HEK293 (cell line): ENCODE measurements around the gene PANX2.

ENCODE experiments used
- ATF2 ChIP-seq: fragments of 450-650 bp; formaldehyde crosslinking; IDR thresholded peaks from 2 replicates; pipeline ENCODE4 v1.5.1; 2016; ENCODE audit warnings: missing biosample characterization, missing genetic modification characterization, low read depth
- CTCF ChIP-seq: fragments of 450-650 bp; formaldehyde crosslinking; IDR thresholded peaks from 2 replicates; pipeline ENCODE4 v1.5.1; 2016; ENCODE audit warnings: missing biosample characterization, missing genetic modification characterization
- TCF7L2 ChIP-seq: IDR thresholded peaks from 2 replicates; pipeline ENCODE4 v1.6.1; 2011; ENCODE audit warnings: low read depth, mild to moderate bottlenecking, inconsistent platforms, low read length, moderate library complexity, borderline replicate concordance
- ZBTB21 ChIP-seq: fragments of 450-650 bp; formaldehyde crosslinking; IDR thresholded peaks from 2 replicates; pipeline ENCODE4 v1.5.1; 2017; ENCODE audit warnings: missing biosample characterization, missing genetic modification characterization
- ZBTB7A ChIP-seq: fragments of 450-650 bp; formaldehyde crosslinking; IDR thresholded peaks from 2 replicates; pipeline ENCODE4 v1.5.1; 2016; ENCODE audit warnings: low read depth, missing biosample characterization, missing genetic modification characterization
- ZNF121 ChIP-seq: fragments of 450-650 bp; formaldehyde crosslinking; IDR thresholded peaks from 2 replicates; pipeline ENCODE4 v1.5.1; 2016; ENCODE audit warnings: missing biosample characterization, missing genetic modification characterization
- ZNF174 ChIP-seq: fragments of 450-650 bp; formaldehyde crosslinking; IDR thresholded peaks from 2 replicates; pipeline ENCODE4 v1.5.0; 2017; ENCODE audit warnings: missing biosample characterization, mild to moderate bottlenecking, missing genetic modification characterization
- ZNF292 ChIP-seq: fragments of 450-650 bp; formaldehyde crosslinking; IDR thresholded peaks from 2 replicates; pipeline ENCODE4 v1.5.1; 2016; ENCODE audit warnings: low read depth, missing biosample characterization, missing genetic modification characterization, borderline replicate concordance
- ZNF518A ChIP-seq: fragments of 450-650 bp; formaldehyde crosslinking; conservative IDR thresholded peaks from 2 replicates; pipeline ENCODE4 v1.5.1; 2016; ENCODE audit warnings: low read depth, missing biosample characterization, missing genetic modification characterization
- ZNF623 ChIP-seq: fragments of 450-650 bp; formaldehyde crosslinking; IDR thresholded peaks from 2 replicates; pipeline ENCODE4 v1.5.1; 2016; ENCODE audit warnings: missing biosample characterization, missing genetic modification characterization
- ZNF777 ChIP-seq: fragments of 450-650 bp; formaldehyde crosslinking; IDR thresholded peaks from 2 replicates; pipeline ENCODE4 v1.5.1; 2017; ENCODE audit warnings: missing biosample characterization, missing genetic modification characterization, borderline replicate concordance
- TF ChIP-seq, protein P1 (sequence below): fragments of 450-650 bp; formaldehyde crosslinking; IDR thresholded peaks from 2 replicates; pipeline ENCODE4 v1.5.1; 2016; ENCODE audit warnings: missing biosample characterization, missing genetic modification characterization, borderline replicate concordance

DNA sequence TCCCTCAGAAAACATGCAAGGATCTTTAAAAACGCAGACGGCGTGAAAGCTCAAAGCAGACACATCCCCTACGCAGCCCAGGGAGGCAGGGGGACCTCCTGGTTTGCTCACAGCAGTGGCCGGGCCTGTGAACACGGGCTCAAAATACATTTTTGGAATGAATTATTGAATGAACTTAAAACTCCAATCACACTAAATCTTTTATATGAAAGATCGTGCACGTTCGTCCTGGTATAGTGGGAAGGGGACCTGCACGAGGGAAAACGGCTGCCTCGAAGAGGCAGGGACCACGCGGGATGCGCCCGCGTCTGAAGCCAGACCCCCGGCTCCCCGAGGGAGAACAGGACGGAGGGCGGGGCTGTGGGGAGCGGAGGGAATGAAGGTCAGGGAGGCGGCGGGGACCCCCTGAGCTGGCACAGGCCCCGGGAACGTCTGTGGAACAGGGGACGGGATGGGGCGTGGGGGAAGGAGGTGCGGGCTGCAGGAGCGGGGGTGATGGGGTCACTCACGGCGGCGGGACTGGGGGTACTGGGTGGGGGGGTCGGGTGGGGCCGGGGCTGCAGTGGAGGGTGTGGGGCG, 1.3 kb upstream of the PANX2 start:
- TF ChIP-seq TCF7L2 (no peak), ZBTB21 (tag by site-specific recombination) (no peak), ATF2 (tag by site-specific recombination) (no peak), CTCF (no peak), ZBTB7A (tag by site-specific recombination) (no peak), ZNF518A (tag by site-specific recombination) (no peak), ZNF623 (tag by site-specific recombination) (no peak), ZNF121 (no peak), ZNF777 (tag by site-specific recombination) (no peak), ZNF292 (tag by site-specific recombination) (no peak), ZNF174 (tag by site-specific recombination) (no peak)
- TF ChIP-seq, protein P1, sequence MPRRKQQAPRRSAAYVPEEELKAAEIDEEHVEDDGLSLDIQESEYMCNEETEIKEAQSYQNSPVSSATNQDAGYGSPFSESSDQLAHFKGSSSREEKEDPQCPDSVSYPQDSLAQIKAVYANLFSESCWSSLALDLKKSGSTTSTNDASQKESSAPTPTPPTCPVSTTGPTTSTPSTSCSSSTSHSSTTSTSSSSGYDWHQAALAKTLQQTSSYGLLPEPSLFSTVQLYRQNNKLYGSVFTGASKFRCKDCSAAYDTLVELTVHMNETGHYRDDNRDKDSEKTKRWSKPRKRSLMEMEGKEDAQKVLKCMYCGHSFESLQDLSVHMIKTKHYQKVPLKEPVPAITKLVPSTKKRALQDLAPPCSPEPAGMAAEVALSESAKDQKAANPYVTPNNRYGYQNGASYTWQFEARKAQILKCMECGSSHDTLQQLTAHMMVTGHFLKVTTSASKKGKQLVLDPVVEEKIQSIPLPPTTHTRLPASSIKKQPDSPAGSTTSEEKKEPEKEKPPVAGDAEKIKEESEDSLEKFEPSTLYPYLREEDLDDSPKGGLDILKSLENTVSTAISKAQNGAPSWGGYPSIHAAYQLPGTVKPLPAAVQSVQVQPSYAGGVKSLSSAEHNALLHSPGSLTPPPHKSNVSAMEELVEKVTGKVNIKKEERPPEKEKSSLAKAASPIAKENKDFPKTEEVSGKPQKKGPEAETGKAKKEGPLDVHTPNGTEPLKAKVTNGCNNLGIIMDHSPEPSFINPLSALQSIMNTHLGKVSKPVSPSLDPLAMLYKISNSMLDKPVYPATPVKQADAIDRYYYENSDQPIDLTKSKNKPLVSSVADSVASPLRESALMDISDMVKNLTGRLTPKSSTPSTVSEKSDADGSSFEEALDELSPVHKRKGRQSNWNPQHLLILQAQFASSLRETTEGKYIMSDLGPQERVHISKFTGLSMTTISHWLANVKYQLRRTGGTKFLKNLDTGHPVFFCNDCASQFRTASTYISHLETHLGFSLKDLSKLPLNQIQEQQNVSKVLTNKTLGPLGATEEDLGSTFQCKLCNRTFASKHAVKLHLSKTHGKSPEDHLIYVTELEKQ (tag by site-specific recombination) = no peak
